Panc1 (cell line): ENCODE results near the gene PAXIP1.

Source experiments
- POLR2AphosphoS5 ChIP-seq: IDR thresholded peaks from 2 replicates; pipeline ENCODE4 v1.6.1; 2012; ENCODE audit warnings: mild to moderate bottlenecking, low read depth, low read length, moderate library complexity
- TF ChIP-seq, protein P1 (sequence below): fragments of 450-650 bp; IDR thresholded peaks from 2 replicates; pipeline ENCODE4 v1.5.1; 2017; ENCODE audit warnings: mild to moderate bottlenecking
- TF ChIP-seq, protein P2 (sequence below), 2 experiments: IDR thresholded peaks; 2 replicates each; pipeline ENCODE4 v1.6.1; 2011 to 2012; ENCODE audit warnings: low read depth in 2 of 2, control low read depth in 1 of 2, low read length in 1 of 2, mild to moderate bottlenecking in 1 of 2, moderate library complexity in 1 of 2; ENCODE audit not compliant: insufficient read depth in 1 of 2

DNA sequence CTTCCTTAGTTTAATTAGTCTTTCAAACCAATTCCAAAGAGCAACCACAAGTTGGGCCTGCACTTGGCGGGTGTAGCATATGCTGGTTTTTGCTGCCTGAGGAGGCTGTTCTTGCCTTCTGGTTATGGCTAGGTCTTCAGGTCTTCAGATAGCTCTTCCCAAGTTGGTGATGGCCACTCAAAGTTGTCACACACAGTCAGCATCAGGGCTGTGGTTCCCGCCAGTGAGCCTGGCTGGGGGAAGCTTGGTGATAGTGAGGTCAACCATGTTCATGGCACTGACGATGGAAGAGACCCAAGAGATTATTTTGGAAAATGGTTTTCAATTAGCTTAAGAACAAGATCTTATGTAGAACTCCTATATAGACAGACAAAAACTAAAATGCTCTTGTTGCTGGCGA lies 48.4 kb upstream of the PAXIP1 start:
- TF ChIP-seq, protein P1, sequence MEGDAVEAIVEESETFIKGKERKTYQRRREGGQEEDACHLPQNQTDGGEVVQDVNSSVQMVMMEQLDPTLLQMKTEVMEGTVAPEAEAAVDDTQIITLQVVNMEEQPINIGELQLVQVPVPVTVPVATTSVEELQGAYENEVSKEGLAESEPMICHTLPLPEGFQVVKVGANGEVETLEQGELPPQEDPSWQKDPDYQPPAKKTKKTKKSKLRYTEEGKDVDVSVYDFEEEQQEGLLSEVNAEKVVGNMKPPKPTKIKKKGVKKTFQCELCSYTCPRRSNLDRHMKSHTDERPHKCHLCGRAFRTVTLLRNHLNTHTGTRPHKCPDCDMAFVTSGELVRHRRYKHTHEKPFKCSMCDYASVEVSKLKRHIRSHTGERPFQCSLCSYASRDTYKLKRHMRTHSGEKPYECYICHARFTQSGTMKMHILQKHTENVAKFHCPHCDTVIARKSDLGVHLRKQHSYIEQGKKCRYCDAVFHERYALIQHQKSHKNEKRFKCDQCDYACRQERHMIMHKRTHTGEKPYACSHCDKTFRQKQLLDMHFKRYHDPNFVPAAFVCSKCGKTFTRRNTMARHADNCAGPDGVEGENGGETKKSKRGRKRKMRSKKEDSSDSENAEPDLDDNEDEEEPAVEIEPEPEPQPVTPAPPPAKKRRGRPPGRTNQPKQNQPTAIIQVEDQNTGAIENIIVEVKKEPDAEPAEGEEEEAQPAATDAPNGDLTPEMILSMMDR, result no peak
- TF ChIP-seq, protein P2, sequence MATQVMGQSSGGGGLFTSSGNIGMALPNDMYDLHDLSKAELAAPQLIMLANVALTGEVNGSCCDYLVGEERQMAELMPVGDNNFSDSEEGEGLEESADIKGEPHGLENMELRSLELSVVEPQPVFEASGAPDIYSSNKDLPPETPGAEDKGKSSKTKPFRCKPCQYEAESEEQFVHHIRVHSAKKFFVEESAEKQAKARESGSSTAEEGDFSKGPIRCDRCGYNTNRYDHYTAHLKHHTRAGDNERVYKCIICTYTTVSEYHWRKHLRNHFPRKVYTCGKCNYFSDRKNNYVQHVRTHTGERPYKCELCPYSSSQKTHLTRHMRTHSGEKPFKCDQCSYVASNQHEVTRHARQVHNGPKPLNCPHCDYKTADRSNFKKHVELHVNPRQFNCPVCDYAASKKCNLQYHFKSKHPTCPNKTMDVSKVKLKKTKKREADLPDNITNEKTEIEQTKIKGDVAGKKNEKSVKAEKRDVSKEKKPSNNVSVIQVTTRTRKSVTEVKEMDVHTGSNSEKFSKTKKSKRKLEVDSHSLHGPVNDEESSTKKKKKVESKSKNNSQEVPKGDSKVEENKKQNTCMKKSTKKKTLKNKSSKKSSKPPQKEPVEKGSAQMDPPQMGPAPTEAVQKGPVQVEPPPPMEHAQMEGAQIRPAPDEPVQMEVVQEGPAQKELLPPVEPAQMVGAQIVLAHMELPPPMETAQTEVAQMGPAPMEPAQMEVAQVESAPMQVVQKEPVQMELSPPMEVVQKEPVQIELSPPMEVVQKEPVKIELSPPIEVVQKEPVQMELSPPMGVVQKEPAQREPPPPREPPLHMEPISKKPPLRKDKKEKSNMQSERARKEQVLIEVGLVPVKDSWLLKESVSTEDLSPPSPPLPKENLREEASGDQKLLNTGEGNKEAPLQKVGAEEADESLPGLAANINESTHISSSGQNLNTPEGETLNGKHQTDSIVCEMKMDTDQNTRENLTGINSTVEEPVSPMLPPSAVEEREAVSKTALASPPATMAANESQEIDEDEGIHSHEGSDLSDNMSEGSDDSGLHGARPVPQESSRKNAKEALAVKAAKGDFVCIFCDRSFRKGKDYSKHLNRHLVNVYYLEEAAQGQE (IDR thresholded peaks at IDR 0.05; ENCODE audit: insufficient read depth in 1 of 2, low read depth in 2 of 2, low read length in 1 of 2), result no peak
- no peak for TF ChIP-seq POLR2AphosphoS5
